GM18868 (cell line): ENCODE results near the gene CLTRN.
"Not testable (repeated sequence)": the region's sequence is repeated elsewhere in the genome, so short reads cannot be mapped to it uniquely, and the experiment has no call there.

ENCODE experiments used
- ATAC-seq: cut with Tn5 transposase; IDR thresholded peaks from one replicate; pipeline ENCODE4 v1.9.1; 2021; ENCODE audit warnings: mild to moderate bottlenecking, moderate library complexity; ENCODE audit not compliant: unreplicated experiment

The CLTRN gene

DNA sequence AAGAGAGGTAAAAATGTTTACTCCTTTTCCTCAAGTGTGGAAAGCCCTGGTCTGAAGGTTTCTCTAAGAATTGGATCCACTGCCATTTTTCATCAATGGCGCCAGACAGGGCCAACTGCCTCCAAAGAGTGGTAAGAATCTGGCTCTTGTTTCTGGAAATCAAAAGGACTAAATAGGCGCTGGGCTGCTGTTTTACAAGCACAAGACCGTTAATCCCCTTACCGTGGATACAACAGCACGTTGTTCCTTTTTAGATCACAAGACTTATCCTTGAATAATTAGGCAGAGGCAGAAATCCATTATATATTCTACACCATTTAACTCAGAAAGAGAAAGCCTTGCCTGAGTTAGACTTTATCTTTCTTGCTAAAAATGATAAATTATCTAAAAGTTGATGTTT is 10.6 kb downstream of the CLTRN start:
- ATAC-seq: no peak

DNA sequence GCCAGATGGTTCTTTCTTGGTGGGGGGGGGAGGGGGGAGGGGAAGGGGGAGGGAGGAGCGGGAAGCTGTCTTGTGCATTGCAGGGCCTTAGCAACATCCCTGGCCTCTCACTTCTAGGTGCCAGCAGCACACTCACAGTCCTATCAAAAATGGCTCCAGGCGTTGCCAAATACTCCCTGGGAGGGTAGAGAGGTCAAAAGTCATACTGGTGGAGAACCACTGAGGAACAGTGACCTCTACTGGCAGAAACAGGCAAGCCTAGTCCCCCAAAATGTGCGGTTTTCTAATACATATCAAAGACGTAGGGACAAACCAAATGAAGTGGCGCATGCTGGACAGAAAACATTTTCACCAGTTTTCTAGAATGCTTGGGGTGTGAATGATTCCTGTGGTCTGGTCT is 17.1 kb downstream of the CLTRN start:
- not testable (repeated sequence) for ATAC-seq

DNA sequence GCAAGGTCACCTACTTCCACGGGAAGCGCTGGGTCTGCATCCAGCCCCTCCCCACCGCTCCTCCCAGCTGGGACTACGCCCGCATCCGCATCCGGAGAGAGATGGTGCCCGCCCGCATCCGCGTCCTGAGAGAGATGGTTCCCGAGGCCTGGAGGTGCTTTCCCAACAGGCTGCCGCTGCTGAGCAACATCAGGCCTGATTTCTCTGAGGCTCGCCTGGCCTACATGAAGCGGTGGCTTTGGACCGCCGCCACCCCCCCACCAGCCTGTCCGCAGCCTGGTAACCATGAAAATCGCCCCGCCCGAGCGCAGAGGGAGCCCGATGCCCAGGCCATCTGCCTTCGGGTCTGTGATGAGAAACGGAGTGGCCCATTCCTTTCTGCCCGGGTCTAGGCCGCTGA is 18.1 kb downstream of the CLTRN start:
- ATAC-seq: no peak

DNA sequence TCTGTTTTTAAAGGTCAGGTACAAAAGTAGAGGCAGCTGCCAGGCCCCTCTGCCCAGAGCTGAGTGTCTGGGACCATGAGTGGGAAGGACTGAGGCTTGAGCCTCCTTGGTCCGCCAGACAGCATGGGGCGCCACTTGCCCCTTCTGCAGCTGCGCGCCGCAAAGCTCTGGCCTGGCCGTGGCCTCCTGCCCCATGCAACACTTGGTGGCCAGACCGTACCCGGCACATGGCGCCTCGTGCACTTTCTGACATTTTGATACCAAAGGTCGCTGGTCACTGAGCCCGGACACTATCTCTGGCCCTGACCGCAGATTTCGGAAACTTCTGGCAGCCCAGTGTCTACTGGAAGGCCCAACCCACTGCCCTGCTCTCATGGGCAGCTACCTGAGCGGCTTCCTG is 18.6 kb downstream of the CLTRN start:
- ATAC-seq: no peak

DNA sequence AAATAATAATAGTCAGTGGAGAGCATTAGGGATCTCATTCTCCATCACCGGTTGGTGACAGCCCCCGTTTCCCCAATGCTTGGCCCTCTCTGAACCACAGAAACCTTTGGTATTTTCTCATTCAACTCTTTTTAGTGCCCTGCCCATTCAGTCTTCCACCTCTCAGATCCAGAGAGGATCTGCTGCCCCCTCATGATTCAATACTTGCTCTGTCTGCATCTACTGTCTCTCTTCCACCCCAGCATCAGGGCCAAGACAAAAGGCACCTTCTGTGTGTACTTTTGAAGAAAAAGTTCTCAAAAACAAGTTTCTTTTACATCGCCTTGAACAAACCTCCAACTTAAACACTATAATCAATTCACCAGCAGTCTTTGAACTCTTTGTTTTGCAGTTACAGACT is 19.3 kb downstream of the CLTRN start:
- no peak for ATAC-seq

DNA sequence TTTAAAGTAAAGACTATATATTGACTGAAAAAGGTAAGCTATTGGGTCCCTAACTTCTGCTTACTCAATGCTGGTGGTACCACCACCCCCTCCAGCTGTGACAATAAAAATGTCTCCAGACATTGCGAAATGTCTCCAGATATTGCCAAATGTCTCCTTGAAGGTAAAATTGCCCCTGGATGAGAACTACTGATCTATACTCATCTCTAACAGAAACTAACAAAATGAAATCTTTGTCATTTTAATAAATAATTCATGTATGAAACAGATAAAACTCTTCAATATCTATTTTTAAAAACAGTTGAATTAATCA is 20.1 kb downstream of the CLTRN start:
- no peak for ATAC-seq

DNA sequence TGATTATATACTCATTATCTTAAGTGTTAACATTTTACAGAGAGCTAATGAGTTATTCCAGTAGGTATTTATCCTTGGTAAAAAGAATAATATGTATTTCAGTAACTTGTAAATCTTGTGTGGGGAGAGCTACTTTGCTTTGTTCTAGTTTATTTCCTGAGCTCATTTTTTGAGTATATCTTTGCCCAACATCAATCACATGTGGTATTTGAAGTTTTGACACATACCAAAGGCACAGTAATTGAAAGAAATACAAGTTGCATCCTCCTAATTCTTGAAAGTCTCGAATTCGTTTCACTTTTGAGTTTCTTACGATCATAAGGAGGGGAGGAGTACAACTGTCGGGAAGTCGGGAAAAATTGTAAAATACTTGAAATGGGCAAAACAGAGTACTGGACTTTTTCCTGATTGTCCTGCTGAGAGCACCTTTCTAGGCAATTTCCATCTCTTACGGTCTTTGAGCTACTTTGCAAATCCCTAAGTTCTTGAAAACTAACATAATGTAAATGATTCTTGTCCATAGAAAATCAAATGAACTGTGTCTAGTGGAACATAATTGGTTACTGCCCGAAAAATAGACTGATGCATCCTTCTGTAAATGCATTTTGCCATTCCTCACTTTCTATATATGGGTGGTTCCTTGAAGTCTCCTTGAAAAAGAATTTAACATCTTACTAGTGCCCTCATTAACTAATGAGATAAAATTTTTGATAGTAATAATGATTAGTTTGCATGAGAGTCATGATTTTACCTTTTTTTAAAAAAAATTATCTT is 20.6 kb downstream of the CLTRN start:
- no peak for ATAC-seq

DNA sequence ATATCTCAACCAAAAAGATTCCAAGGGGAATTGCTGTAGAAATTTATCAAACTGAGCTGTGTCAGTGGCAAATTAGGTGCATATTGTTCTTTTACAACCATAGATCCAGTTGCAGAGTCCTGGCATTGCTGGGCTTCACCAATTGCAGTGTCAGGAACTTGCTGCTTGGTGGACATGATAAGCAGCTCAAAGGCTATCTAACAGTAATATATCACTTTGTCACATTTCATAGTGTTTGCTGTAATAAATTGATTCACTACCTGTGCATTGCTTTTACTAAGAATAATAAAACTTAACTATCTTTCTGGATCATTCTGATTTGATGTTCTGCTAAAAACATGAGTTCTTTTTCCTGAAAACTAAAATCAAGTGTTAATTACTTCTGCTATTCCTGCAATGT is 33.0 kb downstream of the CLTRN start:
- no peak for ATAC-seq

DNA sequence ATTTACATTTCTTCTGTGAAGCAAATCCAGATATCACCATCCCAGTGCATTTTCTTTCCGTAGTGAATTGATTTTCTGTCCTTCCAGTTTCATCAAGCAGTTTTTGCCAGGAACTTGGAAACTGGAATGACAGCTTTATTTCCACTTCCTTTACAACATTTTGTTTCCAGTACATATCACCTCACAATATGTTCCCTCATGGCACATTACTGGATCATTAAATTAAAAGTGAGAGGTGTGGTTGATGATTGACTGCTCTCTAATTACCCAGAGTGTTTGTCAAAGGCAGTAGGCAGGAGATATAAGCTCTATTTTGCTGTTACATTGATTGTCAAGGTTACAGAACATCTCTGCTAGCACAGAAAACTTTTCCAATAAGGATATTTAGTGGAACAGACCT is 41.6 kb downstream of the CLTRN start:
- ATAC-seq: no peak

DNA sequence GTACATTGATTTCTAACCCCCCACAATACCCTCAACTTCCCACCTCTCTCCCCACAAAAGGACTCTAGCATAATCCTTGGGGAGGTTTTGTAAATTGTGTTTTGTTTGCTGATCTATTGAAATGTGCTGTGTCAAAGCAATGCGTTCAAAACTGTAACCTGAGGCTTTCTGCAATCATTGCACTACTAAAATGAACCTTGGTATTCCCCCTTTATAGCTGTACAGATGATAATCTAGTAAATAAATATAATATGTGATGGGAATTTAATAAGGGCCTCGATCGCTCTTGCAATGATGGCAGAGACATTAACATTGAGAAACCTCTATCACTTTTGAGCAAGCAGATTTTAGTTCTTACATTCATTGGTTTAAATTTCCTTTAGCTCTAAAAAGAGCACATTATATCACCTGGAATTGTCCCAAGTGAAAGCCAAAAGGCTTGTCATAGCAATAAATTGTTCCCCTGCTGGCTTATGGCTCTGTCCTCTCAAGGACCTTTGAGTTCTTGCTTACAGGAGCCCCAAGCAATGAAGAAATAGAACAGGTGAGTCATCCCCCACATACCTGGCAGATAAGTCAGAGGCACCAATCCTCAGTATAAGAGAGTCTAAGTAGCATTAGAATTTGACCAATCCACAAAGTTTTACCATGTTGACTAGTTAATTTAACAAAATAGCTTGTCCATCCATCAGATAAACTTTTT is 45.4 kb downstream of the CLTRN start:
- ATAC-seq: no peak

DNA sequence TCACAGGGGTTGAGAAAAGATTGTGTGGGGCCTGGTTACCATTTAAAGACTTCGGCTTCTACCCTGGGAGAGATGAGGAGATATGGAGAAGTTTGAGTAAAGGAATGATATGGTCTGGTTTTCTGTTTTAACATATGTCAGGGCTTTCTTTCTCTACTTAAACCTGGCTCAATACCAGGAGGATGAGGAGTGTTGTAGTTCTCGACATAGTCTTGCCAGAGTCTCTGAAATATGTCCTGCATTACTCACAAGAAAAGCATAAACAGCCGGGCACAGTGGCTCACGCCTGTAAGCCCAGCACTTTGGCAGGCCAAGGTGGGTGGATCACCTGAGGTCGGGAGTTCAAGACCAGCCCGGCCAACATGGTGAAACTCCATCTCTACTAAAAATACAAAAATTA is 47.5 kb downstream of the CLTRN start:
- no peak for ATAC-seq

DNA sequence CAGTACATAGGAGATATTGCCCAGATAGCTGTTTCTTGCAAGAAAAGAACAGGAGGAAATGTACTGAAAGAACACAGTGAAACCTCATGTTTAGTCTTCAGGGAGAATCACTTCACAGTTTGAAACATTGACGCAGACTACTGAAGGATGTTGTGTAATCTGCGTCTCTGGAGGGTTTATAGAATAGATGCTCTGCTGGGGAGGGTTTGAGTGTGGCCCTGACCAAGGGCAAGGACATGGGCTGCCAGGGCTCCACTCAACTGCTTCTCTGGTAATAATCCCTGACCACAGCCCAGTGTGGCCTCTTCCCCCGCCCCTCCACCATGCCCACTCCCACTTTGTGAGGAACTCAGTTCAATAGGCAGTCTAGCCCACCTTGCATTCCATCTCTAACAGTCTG is 48.1 kb downstream of the CLTRN start:
- ATAC-seq: no peak

DNA sequence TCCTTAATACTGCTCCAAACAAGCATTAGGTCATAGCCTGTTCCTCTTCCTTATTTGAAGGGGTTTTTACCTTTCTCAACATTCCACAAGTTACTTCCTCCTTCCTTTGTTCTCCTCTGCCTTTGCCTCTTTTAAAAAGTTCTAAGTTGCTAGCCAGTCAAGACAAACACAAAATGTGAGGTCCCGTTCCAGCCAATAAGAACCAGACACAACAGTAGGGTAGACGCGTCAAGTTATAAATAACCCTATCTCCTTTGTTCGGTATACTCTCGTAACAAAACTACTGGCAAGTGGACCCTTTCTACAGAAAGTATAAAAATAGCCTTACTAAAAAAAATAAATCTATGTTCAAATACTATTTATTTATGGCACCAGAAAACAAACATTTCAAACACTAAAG is 57.5 kb downstream of the CLTRN start:
- no peak for ATAC-seq

DNA sequence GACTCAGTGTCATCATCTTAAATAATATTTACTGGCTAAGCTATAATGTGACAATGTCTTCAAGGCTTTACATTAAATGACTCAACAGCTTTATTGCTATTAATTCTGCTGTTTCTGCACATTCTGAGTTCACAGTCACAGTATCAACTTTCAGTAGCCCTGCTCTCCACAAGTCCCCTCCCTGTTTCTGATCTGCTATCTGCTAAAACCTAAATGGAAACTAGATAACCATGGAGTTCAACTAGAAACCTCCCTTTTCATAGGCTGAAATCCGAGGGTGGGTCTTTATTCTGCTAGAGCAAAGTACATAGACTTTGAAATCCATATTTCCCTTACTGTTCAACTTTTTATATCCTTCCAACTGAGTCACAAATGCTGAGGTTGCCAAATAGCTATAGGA is 58.5 kb downstream of the CLTRN start:
- no peak for ATAC-seq

DNA sequence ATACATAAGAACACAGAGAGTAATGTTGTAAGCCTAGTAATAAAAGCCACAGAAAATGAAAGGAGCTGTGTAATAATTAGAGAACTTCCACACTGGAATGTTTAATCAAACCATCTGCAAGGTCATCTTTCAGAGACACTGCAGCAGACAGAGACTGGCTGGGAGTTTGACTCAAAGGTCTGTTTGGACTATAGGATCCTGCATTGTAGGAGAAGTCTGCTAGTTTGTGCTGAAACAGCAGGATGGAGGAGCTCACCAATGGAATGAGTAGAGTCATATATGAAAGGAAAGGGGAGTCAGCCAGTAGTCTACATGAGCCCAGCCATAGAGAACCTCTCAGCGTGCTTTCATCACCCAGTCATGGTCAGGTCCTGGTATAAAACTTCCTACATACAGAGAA is 59.4 kb downstream of the CLTRN start:
- ATAC-seq: no peak

DNA sequence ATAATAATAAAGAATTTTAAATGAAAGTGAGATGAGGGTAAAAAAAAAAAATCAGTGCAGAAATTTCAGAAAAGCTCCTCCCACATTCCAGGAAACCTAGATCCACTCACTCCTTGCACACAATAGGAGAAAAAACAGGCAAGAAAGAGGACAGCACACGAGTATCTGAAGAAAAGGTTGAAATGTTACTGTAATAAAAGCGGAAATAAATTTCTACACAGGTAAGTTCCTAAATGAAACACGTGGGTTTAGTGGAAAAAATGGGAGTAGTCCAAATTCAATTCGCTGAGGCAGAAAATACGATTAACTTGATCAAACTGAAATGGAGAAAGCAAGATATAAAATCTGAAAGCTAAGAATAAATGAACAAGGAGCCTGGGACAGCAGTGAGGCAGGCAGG is 61.8 kb downstream of the CLTRN start:
- no peak for ATAC-seq

DNA sequence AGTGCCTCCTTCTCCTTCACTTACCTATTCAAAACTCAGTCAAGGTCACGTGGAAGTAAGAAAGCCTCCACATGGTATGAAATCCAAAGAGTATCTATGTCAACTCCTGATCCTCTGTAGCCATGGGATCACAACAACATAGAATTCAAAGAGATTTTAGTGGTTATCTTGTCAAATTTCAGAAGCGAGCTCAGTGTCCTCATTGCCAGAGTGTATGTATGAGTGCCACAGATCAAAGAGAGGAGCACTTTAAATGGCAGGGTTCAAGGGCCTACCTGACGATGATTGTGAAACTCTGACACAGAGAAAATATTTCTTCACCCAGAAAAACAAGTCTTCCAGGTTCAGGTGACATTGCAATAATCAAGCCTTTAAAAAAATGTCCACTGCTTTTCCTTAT is 62.7 kb downstream of the CLTRN start:
- no peak for ATAC-seq

DNA sequence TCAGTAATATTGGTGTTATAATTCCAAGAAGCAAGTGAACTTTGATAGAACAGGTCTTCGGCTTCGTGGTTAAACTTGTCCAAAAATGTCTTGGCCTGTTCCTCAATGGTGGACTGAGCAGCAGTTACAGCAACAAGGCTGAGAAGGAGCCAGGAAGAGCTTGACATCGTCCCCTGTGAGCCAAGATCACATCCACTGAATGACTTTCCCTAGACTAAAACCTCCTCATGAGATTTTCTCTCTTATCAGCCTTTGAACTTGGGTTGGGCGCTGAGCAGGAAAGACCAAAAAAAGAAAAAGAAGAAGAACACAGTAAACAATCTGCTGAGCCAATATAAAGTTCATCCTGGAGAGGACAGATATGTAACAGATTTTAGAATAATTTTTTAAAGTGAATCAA is 63.9 kb downstream of the CLTRN start, which contains the start of gene ACE2:
TSS of gene ACE2 (minus strand) at position 216 of the 400 bp plus-strand sequence. CDS start at position 167, 49 bp downstream.
- no peak for ATAC-seq

DNA sequence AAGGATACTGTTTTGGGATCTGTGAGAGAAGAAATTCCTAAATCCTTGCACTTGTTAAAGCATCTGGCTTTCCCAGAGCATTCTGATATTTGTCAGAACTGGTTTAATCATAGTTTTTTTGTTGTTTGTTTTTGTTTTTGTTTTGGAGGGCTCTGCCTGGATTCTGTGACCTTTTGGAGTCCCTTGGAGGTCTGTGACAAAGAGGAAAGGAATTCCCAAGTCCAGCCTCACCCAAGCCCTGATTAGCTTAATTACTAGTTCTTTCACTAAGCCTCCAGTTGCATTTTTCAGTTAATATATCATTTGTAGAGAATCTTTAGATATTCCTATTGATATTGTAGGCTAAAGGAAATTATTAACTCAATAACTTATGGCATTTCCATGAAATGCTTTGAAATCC is 64.6 kb downstream of the CLTRN start:
- no peak for ATAC-seq

DNA sequence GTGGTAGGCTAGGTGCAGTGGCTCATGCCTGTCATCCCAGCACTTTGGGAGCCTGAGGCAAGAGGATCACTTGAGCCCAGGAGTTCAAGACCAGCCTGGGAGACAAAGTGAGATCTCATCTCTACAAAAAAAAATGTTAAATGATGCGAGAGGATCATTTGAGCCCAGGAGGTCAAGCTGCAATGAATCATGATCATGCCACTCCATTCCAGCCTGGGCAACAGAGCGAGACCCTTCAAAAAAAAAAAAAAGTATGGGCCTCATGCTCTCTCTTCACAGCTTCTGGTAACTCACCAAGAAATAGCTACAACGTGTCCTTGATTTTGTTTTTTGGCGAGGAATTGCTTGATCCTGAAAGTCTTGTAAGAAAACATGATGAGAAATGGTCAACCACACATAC is 65.1 kb downstream of the CLTRN start:
- ATAC-seq: no peak

DNA sequence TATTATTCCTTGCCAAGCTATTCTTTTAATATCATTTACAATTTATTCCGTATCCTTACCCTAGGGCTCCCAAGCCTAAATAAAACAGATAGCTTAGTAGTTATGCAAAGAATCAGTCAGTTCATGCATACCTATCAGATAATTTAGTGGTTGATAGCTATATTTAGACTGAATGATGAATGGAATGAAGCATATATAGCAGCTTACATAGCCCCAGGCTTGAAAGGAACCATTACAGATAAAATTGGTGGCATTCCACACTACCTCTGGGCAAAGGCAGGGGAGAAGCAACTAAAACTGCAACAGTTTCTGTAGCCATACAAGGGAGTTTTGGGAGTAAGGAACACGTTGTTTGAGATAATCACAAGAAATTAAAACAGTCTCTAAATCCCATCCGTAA is 66.6 kb downstream of the CLTRN start:
- ATAC-seq: no peak

DNA sequence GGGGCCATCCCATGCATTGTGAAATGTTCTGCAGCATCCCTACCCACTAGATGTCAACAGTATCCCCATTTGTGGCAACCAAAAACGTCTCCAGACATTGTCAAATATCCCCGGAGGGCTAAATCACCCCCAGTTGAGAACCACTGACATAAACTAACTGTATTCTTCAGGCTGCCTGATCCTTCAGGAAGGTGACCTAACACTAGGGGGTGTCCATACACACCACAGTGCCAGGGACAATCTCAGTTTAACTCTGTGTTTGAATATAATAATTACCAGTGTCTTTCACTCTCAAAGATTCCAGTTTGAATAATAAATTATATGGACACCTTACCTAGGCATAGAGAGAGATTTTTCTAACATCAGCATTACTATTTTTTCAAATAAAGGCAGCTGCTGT is 70.2 kb downstream of the CLTRN start:
- ATAC-seq: no peak
